ENCODE results near the gene P2RX5. TPM values are rescaled to one million over a fixed set of nuclear protein-coding genes. Genes with fewer than 3 reads are reported as not detected.

The P2RX5 gene
- total and polyA plus RNA-seq, 10 of the 15 experiments (the other 5 are each of a cell fraction or from before 2014, with no cell fraction given) = 6.9 to 28.8 (median 19.5) TPM

DNA sequence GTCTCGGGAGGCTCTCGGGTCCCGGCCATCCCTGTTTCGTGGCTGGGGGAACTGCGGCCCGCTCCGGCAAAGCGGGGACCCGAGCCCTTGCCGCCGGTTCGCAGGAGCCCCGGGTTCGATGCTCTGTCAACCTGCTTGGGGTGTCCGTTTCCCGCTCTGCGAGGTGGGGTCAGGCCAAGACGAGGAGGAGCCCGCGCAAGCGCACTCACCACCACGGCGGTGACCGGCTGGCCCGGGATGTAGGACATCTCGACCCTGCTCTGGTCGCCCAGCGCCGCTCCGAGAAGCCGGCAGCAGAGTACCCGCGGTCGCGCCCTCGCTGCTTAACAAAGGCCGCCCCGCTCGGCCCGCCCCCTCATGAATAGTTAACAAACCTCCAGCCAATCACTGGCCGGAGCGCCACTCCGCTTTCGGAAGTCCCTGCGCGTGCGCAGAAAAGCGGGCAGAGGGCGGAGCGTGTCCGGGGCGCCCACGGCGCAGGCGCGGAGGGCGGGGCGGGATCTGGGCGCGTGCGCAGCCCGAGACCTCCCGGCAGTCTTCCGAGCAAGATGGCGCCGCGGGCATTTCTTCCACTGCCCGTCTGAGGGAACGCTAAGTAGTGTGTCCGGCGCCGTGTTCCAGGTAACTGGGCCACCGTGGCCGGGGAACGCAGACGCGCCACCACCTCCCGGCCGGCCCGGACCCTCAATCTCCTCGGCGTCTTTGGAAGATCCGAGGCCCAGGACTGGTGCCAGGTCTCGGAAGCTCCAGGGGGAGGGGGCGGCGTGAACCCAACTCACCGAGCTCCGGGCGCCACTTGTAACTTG is 27.5 kb downstream of the P2RX5 start, which contains the start of the genes EMC6 and TAX1BP3 (continued):
- TF ChIP-seq GATAD2B (conservative IDR thresholded peaks at IDR 0.05; ENCODE audit: low read depth) = no peak
- no peak for TF ChIP-seq SREBF2 (IDR thresholded peaks at IDR 0.05; ENCODE audit: low read length)
- 0 out of 2 replicates have a peak, but pooled peaks have one; percentile 15 for TF ChIP-seq NBN (IDR thresholded peaks at IDR 0.05)
- TF ChIP-seq POLR2AphosphoS5 (IDR thresholded peaks at IDR 0.05; ENCODE audit: low read length) = peak; percentile 92
- TF ChIP-seq POU2F2 (IDR thresholded peaks at IDR 0.05; ENCODE audit: borderline replicate concordance, low read depth, low read length) = peak; percentile 82; the same call in 2 of the 3 replicates
- TF ChIP-seq HDGF (IDR thresholded peaks at IDR 0.05) = 0 out of 2 replicates have a peak, but pooled peaks have one; percentile 39
- peak; percentile 67; the same call in 1 of the 2 replicates for TF ChIP-seq SMAD5 (IDR thresholded peaks at IDR 0.05; ENCODE audit: low read depth)
- peak; percentile 99 for TF ChIP-seq TAF1 (IDR thresholded peaks at IDR 0.05; ENCODE audit: borderline replicate concordance, low read depth, low read length)
- no peak for TF ChIP-seq WRNIP1 (IDR thresholded peaks at IDR 0.05; ENCODE audit: borderline replicate concordance, low read depth, low read length)
- peak; percentile 56 for TF ChIP-seq HCFC1 (IDR thresholded peaks at IDR 0.05; ENCODE audit: low read length)
- TF ChIP-seq IKZF1 (conservative IDR thresholded peaks at IDR 0.05) = peak; percentile 100
- TF ChIP-seq SMARCA5 (IDR thresholded peaks at IDR 0.05) = no peak
- no peak for TF ChIP-seq BCL11A (IDR thresholded peaks at IDR 0.05; ENCODE audit: low read depth, low read length)
- TF ChIP-seq, protein P1, sequence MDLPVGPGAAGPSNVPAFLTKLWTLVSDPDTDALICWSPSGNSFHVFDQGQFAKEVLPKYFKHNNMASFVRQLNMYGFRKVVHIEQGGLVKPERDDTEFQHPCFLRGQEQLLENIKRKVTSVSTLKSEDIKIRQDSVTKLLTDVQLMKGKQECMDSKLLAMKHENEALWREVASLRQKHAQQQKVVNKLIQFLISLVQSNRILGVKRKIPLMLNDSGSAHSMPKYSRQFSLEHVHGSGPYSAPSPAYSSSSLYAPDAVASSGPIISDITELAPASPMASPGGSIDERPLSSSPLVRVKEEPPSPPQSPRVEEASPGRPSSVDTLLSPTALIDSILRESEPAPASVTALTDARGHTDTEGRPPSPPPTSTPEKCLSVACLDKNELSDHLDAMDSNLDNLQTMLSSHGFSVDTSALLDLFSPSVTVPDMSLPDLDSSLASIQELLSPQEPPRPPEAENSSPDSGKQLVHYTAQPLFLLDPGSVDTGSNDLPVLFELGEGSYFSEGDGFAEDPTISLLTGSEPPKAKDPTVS (IDR thresholded peaks at IDR 0.05; ENCODE audit: low read depth, low read length) = no peak
- TF ChIP-seq SREBF1 (IDR thresholded peaks at IDR 0.05; ENCODE audit: low read length) = no peak
- TF ChIP-seq KAT2A (conservative IDR thresholded peaks at IDR 0.05; ENCODE audit: control insufficient read depth, low read depth, low read length) = no peak
- TF ChIP-seq MXI1 (IDR thresholded peaks at IDR 0.05; ENCODE audit: low read depth, low read length) = peak; percentile 48; the same call in 1 of the 2 replicates
- no peak for TF ChIP-seq ZNF24 (IDR thresholded peaks at IDR 0.05)
- TF ChIP-seq FOS (IDR thresholded peaks at IDR 0.05; ENCODE audit: borderline replicate concordance, extremely low read depth, insufficient read length) = no peak
- TF ChIP-seq, protein P2, sequence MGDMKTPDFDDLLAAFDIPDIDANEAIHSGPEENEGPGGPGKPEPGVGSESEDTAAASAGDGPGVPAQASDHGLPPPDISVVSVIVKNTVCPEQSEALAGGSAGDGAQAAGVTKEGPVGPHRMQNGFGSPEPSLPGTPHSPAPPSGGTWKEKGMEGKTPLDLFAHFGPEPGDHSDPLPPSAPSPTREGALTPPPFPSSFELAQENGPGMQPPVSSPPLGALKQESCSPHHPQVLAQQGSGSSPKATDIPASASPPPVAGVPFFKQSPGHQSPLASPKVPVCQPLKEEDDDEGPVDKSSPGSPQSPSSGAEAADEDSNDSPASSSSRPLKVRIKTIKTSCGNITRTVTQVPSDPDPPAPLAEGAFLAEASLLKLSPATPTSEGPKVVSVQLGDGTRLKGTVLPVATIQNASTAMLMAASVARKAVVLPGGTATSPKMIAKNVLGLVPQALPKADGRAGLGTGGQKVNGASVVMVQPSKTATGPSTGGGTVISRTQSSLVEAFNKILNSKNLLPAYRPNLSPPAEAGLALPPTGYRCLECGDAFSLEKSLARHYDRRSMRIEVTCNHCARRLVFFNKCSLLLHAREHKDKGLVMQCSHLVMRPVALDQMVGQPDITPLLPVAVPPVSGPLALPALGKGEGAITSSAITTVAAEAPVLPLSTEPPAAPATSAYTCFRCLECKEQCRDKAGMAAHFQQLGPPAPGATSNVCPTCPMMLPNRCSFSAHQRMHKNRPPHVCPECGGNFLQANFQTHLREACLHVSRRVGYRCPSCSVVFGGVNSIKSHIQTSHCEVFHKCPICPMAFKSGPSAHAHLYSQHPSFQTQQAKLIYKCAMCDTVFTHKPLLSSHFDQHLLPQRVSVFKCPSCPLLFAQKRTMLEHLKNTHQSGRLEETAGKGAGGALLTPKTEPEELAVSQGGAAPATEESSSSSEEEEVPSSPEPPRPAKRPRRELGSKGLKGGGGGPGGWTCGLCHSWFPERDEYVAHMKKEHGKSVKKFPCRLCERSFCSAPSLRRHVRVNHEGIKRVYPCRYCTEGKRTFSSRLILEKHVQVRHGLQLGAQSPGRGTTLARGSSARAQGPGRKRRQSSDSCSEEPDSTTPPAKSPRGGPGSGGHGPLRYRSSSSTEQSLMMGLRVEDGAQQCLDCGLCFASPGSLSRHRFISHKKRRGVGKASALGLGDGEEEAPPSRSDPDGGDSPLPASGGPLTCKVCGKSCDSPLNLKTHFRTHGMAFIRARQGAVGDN (IDR thresholded peaks at IDR 0.05) = peak; percentile 60
- TF ChIP-seq NFYB (IDR thresholded peaks at IDR 0.05; ENCODE audit: insufficient read depth, low read depth, low read length) = peak; percentile 92
- peak in 1 of 2 experiments; percentile 67; a peak in 2 of 4 replicates for TF ChIP-seq BHLHE40 (IDR thresholded peaks at IDR 0.05; ENCODE audit: borderline replicate concordance in 1 of 2, low read depth in 2 of 2, low read length in 1 of 2)
- no peak for TF ChIP-seq IKZF2 (IDR thresholded peaks at IDR 0.05)
- no peak for TF ChIP-seq ZSCAN29 (IDR thresholded peaks at IDR 0.05)
- TF ChIP-seq, protein P3, sequence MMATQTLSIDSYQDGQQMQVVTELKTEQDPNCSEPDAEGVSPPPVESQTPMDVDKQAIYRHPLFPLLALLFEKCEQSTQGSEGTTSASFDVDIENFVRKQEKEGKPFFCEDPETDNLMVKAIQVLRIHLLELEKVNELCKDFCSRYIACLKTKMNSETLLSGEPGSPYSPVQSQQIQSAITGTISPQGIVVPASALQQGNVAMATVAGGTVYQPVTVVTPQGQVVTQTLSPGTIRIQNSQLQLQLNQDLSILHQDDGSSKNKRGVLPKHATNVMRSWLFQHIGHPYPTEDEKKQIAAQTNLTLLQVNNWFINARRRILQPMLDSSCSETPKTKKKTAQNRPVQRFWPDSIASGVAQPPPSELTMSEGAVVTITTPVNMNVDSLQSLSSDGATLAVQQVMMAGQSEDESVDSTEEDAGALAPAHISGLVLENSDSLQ (IDR thresholded peaks at IDR 0.05) = peak; percentile 67; the same call in 1 of the 2 replicates
- TF ChIP-seq SUZ12 (IDR thresholded peaks at IDR 0.05; ENCODE audit: unreplicated experiment) = no peak
